ENCODE measurements around the gene ILRUN.

- TF ChIP-seq CTCF (IDR thresholded peaks at IDR 0.05) (no peak), NRF1 (IDR thresholded peaks at IDR 0.05; ENCODE audit: low read depth, low read length) (no peak), RFX5 (IDR thresholded peaks at IDR 0.05; ENCODE audit: low read length) (no peak), EZH2phosphoT487 (IDR thresholded peaks at IDR 0.05; ENCODE audit: borderline replicate concordance, low read depth) (no peak), MAX (IDR thresholded peaks at IDR 0.05; ENCODE audit: low read depth) (no peak), POLR2AphosphoS5 (IDR thresholded peaks at IDR 0.05; ENCODE audit: low read depth, low read length) (no peak), TAF1 (IDR thresholded peaks at IDR 0.05; ENCODE audit: borderline replicate concordance, low read depth, low read length) (no peak)
These were observed 35.2 kb downstream of the ILRUN start for GRCh38 chr6:34661357-34661756.
